PC-9 (cell line): ENCODE measurements around the gene GSTT2B. TPM values are rescaled to one million over a fixed set of nuclear protein-coding genes. Genes with fewer than 3 reads are reported as not detected.

Experiments used
- BruUV-seq: library from RNA; stranded (reverse); fragments of 400-500 nt; replicated peaks from 2 replicates; lab custom pipeline; 2021; lab: Mats Ljungman, UMichigan
- CTCF ChIA-PET: fragments of 300-600 bp; sonication (Branson Sonifier 250); formaldehyde crosslinking; loops from one replicate; lab custom pipeline; 2022; ENCODE audit warnings: antibody characterized with exemption; lab: Charles Lee
- POLR2A ChIA-PET: fragments of 300-600 bp; sonication (Branson Sonifier 250); formaldehyde crosslinking; loops from one replicate; lab custom pipeline; 2022; ENCODE audit warnings: antibody characterized with exemption; ENCODE audit not compliant: unreplicated experiment; lab: Charles Lee
- DNase-seq, 2 experiments: peaks; one replicate each; pipeline versions ENCODE4 v3.0.0 to v3.0.0-alpha.2; 2015 to 2022; ENCODE audit warnings: mixed read lengths in 1 of 2
- H2AFZ ChIP-seq: fragments of 200-600 bp; sonication (generic); 2 replicates; pipeline ENCODE4 v1.8.1; 2017; ENCODE audit warnings: antibody characterized with exemption
- H3F3A ChIP-seq: fragments of 200-600 bp; sonication (generic); 2 replicates; pipeline ENCODE4 v1.8.1; 2017; ENCODE audit warnings: antibody characterized with exemption, mild to moderate bottlenecking, low read depth; ENCODE audit not compliant: insufficient read depth
- H3K27ac ChIP-seq: fragments of 200-600 bp; sonication (generic); 2 replicates; pipeline ENCODE4 v1.6.1; 2016; ENCODE audit warnings: mixed run types
- H3K27me3 ChIP-seq: fragments of 200-600 bp; sonication (generic); 2 replicates; pipeline ENCODE4 v1.6.1; 2016; ENCODE audit warnings: low read depth, mixed run types; ENCODE audit not compliant: insufficient read depth
- H3K36me3 ChIP-seq: fragments of 200-600 bp; sonication (generic); 2 replicates; pipeline ENCODE4 v1.6.1; 2016; ENCODE audit warnings: low read depth, mixed run types
- H3K4me1 ChIP-seq: fragments of 200-600 bp; sonication (generic); replicated peaks from 2 replicates; pipeline ENCODE4 v1.6.1; 2016; ENCODE audit warnings: mixed run types; ENCODE audit not compliant: insufficient read depth
- H3K4me2 ChIP-seq: fragments of 200-600 bp; sonication (generic); 2 replicates; pipeline ENCODE4 v1.6.1; 2017; ENCODE audit warnings: mixed run types
- H3K4me3 ChIP-seq: fragments of 200-600 bp; sonication (generic); 2 replicates; pipeline ENCODE4 v1.6.1; 2016; ENCODE audit warnings: mixed run types
- H3K79me2 ChIP-seq: fragments of 200-600 bp; sonication (generic); 2 replicates; pipeline ENCODE4 v1.6.1; 2017; ENCODE audit warnings: low read depth, mixed run types
- H3K9me2 ChIP-seq: fragments of 200-600 bp; sonication (generic); 2 replicates; pipeline ENCODE4 v1.8.1; 2017; ENCODE audit warnings: mild to moderate bottlenecking; ENCODE audit not compliant: insufficient read depth
- H3K9me3 ChIP-seq: fragments of 200-600 bp; sonication (generic); 2 replicates; pipeline ENCODE4 v1.8.1; 2016; ENCODE audit warnings: low read depth; ENCODE audit not compliant: insufficient read depth
- H4K20me1 ChIP-seq: fragments of 200-600 bp; sonication (generic); 2 replicates; pipeline ENCODE4 v1.8.1; 2017; ENCODE audit not compliant: insufficient read depth
- CTCF ChIP-seq: fragments of 200-600 bp; sonication (generic); conservative IDR thresholded peaks from 2 replicates; pipeline ENCODE4 v1.6.1; 2017; ENCODE audit warnings: mixed run types, antibody characterized with exemption, mild to moderate bottlenecking, moderate library complexity
- EZH2 ChIP-seq: fragments of 200-600 bp; sonication (generic); IDR thresholded peaks from 2 replicates; pipeline ENCODE4 v1.8.0; 2017; ENCODE audit warnings: antibody characterized with exemption, low read depth
- intact Hi-C: fragments of 100-400 bp; cut with micrococcal nuclease; formaldehyde crosslinking; loops from one replicate; pipeline ENCODE4 v1.10.0; 2022; ENCODE audit not compliant: unreplicated experiment
- total RNA-seq: library from RNA; stranded (reverse); gene quantifications from 2 replicates; pipeline ENCODE4 v1.2.3, GENCODE V29; 2021

GSTT2B gene
- total RNA-seq, 1 experiment from 2014 or later, result not detected

GRCh38 chr22:23939017-23939357 is 22.0 kb downstream of the GSTT2B start:
- Histone ChIP-seq H3F3A (no peaks in the 10 kb centered on the region), H3K9me2 (no peaks in the 10 kb centered on the region), H3K27ac (no peak overlapping the region), H3K9me3 (no peaks in the 10 kb centered on the region), H3K4me3 (no peak overlapping the region), H3K36me3 (no peaks in the 10 kb centered on the region), H2AFZ (no peak overlapping the region), H3K27me3 (no peaks in the 10 kb centered on the region), H4K20me1 (no peaks in the 10 kb centered on the region), H3K79me2 (no peaks in the 10 kb centered on the region), H3K4me2 (no peak overlapping the region), H3K4me1 (no peaks in the 10 kb centered on the region)
- CTCF ChIA-PET, result no interaction called here
- no peak for DNase-seq
- BruUV-seq, result no TSS peak
- TF ChIP-seq CTCF, result no peak
- no peak for TF ChIP-seq EZH2
- POLR2A ChIA-PET, result no interaction called here
- intact Hi-C loops, result no loop called here

- Histone ChIP-seq H3F3A (no peaks in the 10 kb centered on the region), H3K27me3 (no peaks in the 10 kb centered on the region), H3K36me3 (no peaks in the 10 kb centered on the region), H3K4me1 (no peaks in the 10 kb centered on the region), H4K20me1 (no peaks in the 10 kb centered on the region), H2AFZ (no peak overlapping the region), H3K27ac (no peak overlapping the region), H3K4me3 (no peak overlapping the region), H3K79me2 (no peaks in the 10 kb centered on the region), H3K9me3 (no peaks in the 10 kb centered on the region), H3K4me2 (no peak overlapping the region), H3K9me2 (no peaks in the 10 kb centered on the region)
- intact Hi-C loops, result no loop called here
- no peak for TF ChIP-seq CTCF
- no peak for TF ChIP-seq EZH2
- no TSS peak for BruUV-seq
- POLR2A ChIA-PET, result no interaction called here
- no peak for DNase-seq
- CTCF ChIA-PET, result no interaction called here
Measured at GRCh38 chr22:23938328-23939016, 22.5 kb downstream of the GSTT2B start.

- H3K4me2 ChIP-seq, result no peak overlapping the region
- peaks cover 17% of the 10 kb centered on the region for H3K9me3 ChIP-seq
- no TSS peak for BruUV-seq
- no peak for DNase-seq
- H3K4me3 ChIP-seq, result no peak overlapping the region
- H3K9me2 ChIP-seq, result no peaks in the 10 kb centered on the region
- H4K20me1 ChIP-seq, result 0 out of 2 replicates have a peak, but pooled peaks cover 6% of the 10 kb centered on the region
- H3K79me2 ChIP-seq, result no peaks in the 10 kb centered on the region
- CTCF ChIA-PET, result no interaction called here
- H3F3A ChIP-seq, result peaks cover 31% of the 10 kb centered on the region; the same call in 1 of the 2 replicates
- H3K27ac ChIP-seq, result no peak overlapping the region
- H3K4me1 ChIP-seq, result peaks cover 9% of the 10 kb centered on the region; the same call in 1 of the 2 replicates
- TF ChIP-seq EZH2, result no peak
- no peak for TF ChIP-seq CTCF
- H3K36me3 ChIP-seq, result peaks cover 25% of the 10 kb centered on the region
- no peaks in the 10 kb centered on the region for H3K27me3 ChIP-seq
- intact Hi-C loops, result no loop called here
- H2AFZ ChIP-seq, result no peak overlapping the region
- POLR2A ChIA-PET, result interaction anchor here (0.6 kb wide), 1 partner anchor 644 kb away, joined by 4 read pairs; no protein-coding TSS in a partner anchor
Measured at GRCh38 chr22:23926561-23926960, 34.4 kb downstream of the GSTT2B start.
